ENCODE data around the gene ODC1. TPM values are rescaled to one million over a fixed set of nuclear protein-coding genes. Genes with fewer than 3 reads are reported as not detected.

ODC1 gene
- total RNA-seq, 1 experiment from 2014 or later: 277 TPM

- Mint-ChIP-seq H3K36me3 (ENCODE audit: insufficient read depth, unreplicated experiment) (no peaks in the 10 kb centered on the region), H3K4me3 (ENCODE audit: unreplicated experiment) (no peak overlapping the region), H3K9me3 (ENCODE audit: unreplicated experiment) (no peaks in the 10 kb centered on the region), H3K4me1 (ENCODE audit: low read depth, unreplicated experiment) (peaks cover 18% of the 10 kb centered on the region), H3K27me3 (ENCODE audit: insufficient read depth, unreplicated experiment) (no peaks in the 10 kb centered on the region), H3K27ac (ENCODE audit: unreplicated experiment) (peak overlapping the region; percentile 7)
- no peak for DNase-seq
- ChIA-PET CTCF (no interaction called here), POLR2A (interaction anchor here (0.6 kb wide), 1 partner anchor 196 kb away, joined by 6 read pairs; no protein-coding TSS in a partner anchor)
- TF ChIP-seq, protein P1, sequence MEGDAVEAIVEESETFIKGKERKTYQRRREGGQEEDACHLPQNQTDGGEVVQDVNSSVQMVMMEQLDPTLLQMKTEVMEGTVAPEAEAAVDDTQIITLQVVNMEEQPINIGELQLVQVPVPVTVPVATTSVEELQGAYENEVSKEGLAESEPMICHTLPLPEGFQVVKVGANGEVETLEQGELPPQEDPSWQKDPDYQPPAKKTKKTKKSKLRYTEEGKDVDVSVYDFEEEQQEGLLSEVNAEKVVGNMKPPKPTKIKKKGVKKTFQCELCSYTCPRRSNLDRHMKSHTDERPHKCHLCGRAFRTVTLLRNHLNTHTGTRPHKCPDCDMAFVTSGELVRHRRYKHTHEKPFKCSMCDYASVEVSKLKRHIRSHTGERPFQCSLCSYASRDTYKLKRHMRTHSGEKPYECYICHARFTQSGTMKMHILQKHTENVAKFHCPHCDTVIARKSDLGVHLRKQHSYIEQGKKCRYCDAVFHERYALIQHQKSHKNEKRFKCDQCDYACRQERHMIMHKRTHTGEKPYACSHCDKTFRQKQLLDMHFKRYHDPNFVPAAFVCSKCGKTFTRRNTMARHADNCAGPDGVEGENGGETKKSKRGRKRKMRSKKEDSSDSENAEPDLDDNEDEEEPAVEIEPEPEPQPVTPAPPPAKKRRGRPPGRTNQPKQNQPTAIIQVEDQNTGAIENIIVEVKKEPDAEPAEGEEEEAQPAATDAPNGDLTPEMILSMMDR (IDR thresholded peaks at IDR 0.05; ENCODE audit: insufficient read depth in 1 of 2, low read depth in 1 of 2, low read length in 1 of 2, severe bottlenecking in 1 of 2, unreplicated experiment in 1 of 2): no peak
- peaks cover 23% of the 10 kb centered on the region for H3K4me1 ChIP-seq
- no peaks in the 10 kb centered on the region for H3K9me3 ChIP-seq
- H3K27me3 ChIP-seq (replicated peaks; ENCODE audit: control insufficient read depth, insufficient read depth, low read length): no peaks in the 10 kb centered on the region
- H3K4me3 ChIP-seq (ENCODE audit: low read depth, low read length): no peak overlapping the region
- no peaks in the 10 kb centered on the region for H3K36me3 ChIP-seq (ENCODE audit: control insufficient read depth, insufficient read depth, low read length)
- intact Hi-C loops (cut with micrococcal nuclease; ENCODE audit: unreplicated experiment): no loop called here
- BruUV-seq (replicated peaks): no TSS peak
These were observed 32.3 kb upstream of the ODC1 start for GRCh38 chr2:10480359-10480949.

GRCh38 chr2:10478916-10479315, 30.8 kb upstream of the ODC1 start:
- Mint-ChIP-seq H3K36me3 (ENCODE audit: insufficient read depth, unreplicated experiment) (no peaks in the 10 kb centered on the region), H3K4me3 (ENCODE audit: unreplicated experiment) (no peak overlapping the region), H3K4me1 (ENCODE audit: low read depth, unreplicated experiment) (peaks cover 18% of the 10 kb centered on the region), H3K9me3 (ENCODE audit: unreplicated experiment) (no peaks in the 10 kb centered on the region), H3K27ac (ENCODE audit: unreplicated experiment) (no peak overlapping the region), H3K27me3 (ENCODE audit: insufficient read depth, unreplicated experiment) (no peaks in the 10 kb centered on the region)
- Histone ChIP-seq H3K27me3 (replicated peaks; ENCODE audit: control insufficient read depth, insufficient read depth, low read length) (no peaks in the 10 kb centered on the region), H3K4me3 (ENCODE audit: low read depth, low read length) (no peak overlapping the region), H3K9me3 (no peaks in the 10 kb centered on the region), H3K4me1 (peaks cover 23% of the 10 kb centered on the region), H3K36me3 (ENCODE audit: control insufficient read depth, insufficient read depth, low read length) (no peaks in the 10 kb centered on the region)
- CTCF ChIA-PET: no interaction called here
- no TSS peak for BruUV-seq (replicated peaks)
- intact Hi-C loops (cut with micrococcal nuclease; ENCODE audit: unreplicated experiment): no loop called here
- no peak for DNase-seq
- TF ChIP-seq, protein P1 (IDR thresholded peaks at IDR 0.05; ENCODE audit: insufficient read depth in 1 of 2, low read depth in 1 of 2, low read length in 1 of 2, severe bottlenecking in 1 of 2, unreplicated experiment in 1 of 2): no peak
- POLR2A ChIA-PET: no interaction called here

- peaks cover 20% of the 10 kb centered on the region for H3K4me1 ChIP-seq
- H3K27ac Mint-ChIP-seq (ENCODE audit: unreplicated experiment): no peak overlapping the region
- H3K9me3 ChIP-seq: no peaks in the 10 kb centered on the region
- no peaks in the 10 kb centered on the region for H3K36me3 ChIP-seq (ENCODE audit: control insufficient read depth, insufficient read depth, low read length)
- DNase-seq: no peak
- no peaks in the 10 kb centered on the region for H3K36me3 Mint-ChIP-seq (ENCODE audit: insufficient read depth, unreplicated experiment)
- intact Hi-C loops (cut with micrococcal nuclease; ENCODE audit: unreplicated experiment): no loop called here
- H3K9me3 Mint-ChIP-seq (ENCODE audit: unreplicated experiment): no peaks in the 10 kb centered on the region
- H3K4me3 ChIP-seq (ENCODE audit: low read depth, low read length): no peak overlapping the region
- peaks cover 18% of the 10 kb centered on the region for H3K4me1 Mint-ChIP-seq (ENCODE audit: low read depth, unreplicated experiment)
- H3K27me3 ChIP-seq (replicated peaks; ENCODE audit: control insufficient read depth, insufficient read depth, low read length): no peaks in the 10 kb centered on the region
- no TSS peak for BruUV-seq (replicated peaks)
- no peak overlapping the region for H3K4me3 Mint-ChIP-seq (ENCODE audit: unreplicated experiment)
- no peaks in the 10 kb centered on the region for H3K27me3 Mint-ChIP-seq (ENCODE audit: insufficient read depth, unreplicated experiment)
- POLR2A ChIA-PET: no interaction called here
- TF ChIP-seq, protein P1 (IDR thresholded peaks at IDR 0.05; ENCODE audit: insufficient read depth in 1 of 2, low read depth in 1 of 2, low read length in 1 of 2, severe bottlenecking in 1 of 2, unreplicated experiment in 1 of 2): no peak
- CTCF ChIA-PET: no interaction called here
These were observed 30.1 kb upstream of the ODC1 start for GRCh38 chr2:10478298-10478625.
